Neural crest cell (in vitro differentiated cells): Measurements from ENCODE around the gene NFE2. TPM values are rescaled to one million over a fixed set of nuclear protein-coding genes. Genes with fewer than 3 reads are reported as not detected.
"Not testable (repeated sequence)": the region's sequence is repeated elsewhere in the genome, so short reads cannot be mapped to it uniquely, and the experiment has no call there.

ENCODE experiments used
- DNase-seq: peaks from one replicate; pipeline ENCODE4 v3.0.0; 2021; ENCODE audit warnings: low read depth, mixed read lengths, low spot score
- H3K27ac Mint-ChIP-seq: one replicate; pipeline ENCODE4 v1.8.0; 2021; ENCODE audit warnings: mild to moderate bottlenecking, mixed read lengths; ENCODE audit not compliant: unreplicated experiment
- H3K27me3 Mint-ChIP-seq: 2 replicates; pipeline ENCODE4 v1.8.0; 2021; ENCODE audit warnings: low read depth, mild to moderate bottlenecking, mixed read lengths
- H3K36me3 Mint-ChIP-seq: 2 replicates; pipeline ENCODE4 v1.8.0; 2021; ENCODE audit warnings: low read depth, mild to moderate bottlenecking, mixed read lengths
- H3K4me1 Mint-ChIP-seq: 2 replicates; pipeline ENCODE4 v1.8.0; 2021; ENCODE audit warnings: mixed read lengths
- H3K4me3 Mint-ChIP-seq: one replicate; pipeline ENCODE4 v1.8.0; 2021; ENCODE audit warnings: mild to moderate bottlenecking, mixed read lengths
- H3K9me3 Mint-ChIP-seq: 2 replicates; pipeline ENCODE4 v1.8.0; 2021; ENCODE audit warnings: mixed read lengths
- CTCF ChIP-seq: fragments of 200-600 bp; sonication (generic); conservative IDR thresholded peaks from 2 replicates; pipeline ENCODE4 v1.5.0; 2021; ENCODE audit warnings: antibody characterized with exemption, mild to moderate bottlenecking
- total RNA-seq: library from RNA; stranded (reverse); gene quantifications from 2 replicates; pipeline ENCODE4 v1.2.1, GENCODE V29; 2021

Gene NFE2
- total RNA-seq, 1 donor from 2014 or later = not detected

DNA sequence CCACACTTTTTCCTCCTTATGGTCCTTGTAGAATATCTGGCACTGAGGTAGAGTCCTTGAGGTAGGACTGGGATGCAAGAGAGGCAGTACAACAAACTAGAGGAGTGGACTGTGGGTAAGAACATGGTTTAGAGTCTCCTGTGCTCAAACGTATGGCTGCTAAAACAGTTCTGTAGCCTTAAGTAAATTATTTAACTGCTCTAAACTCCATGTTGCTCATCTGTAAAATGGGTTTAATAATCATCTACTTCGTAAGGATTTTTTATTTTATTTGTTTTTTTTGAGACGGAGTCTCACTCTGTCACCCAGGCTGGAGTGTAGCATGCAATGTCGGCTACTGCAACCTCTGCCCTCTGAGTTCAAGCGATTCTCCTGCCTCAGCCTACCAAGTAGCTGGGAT lies 20.5 kb upstream of the NFE2 start:
- TF ChIP-seq CTCF = no peak
- no peaks in the 10 kb centered on the region for H3K27me3 Mint-ChIP-seq
- H3K36me3 Mint-ChIP-seq = no peaks in the 10 kb centered on the region
- no peak overlapping the region for H3K4me3 Mint-ChIP-seq
- DNase-seq = no peak
- H3K9me3 Mint-ChIP-seq = no peaks in the 10 kb centered on the region
- H3K27ac Mint-ChIP-seq = no peak overlapping the region
- H3K4me1 Mint-ChIP-seq = peaks cover 18% of the 10 kb centered on the region

DNA sequence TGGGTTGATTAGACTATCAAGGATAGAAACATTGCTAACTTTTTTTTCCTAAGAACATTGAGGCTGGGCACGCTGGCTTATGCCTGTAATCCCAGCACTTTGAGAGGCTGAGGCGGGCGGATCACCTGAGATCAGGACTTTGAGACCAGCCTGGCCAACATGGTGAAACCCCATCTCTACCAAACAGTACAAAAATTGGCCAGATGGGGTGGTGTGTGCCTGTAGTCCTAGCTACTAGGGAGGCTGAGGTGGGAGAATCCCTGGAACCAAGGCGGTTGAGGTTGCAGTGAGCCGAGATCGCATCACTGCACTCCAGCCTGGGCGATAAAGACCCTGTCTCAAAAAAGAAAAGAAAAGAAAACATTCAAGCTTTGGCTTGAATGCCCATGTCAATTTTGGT lies 11.5 kb upstream of the NFE2 start:
- not testable (repeated sequence) for H3K36me3 Mint-ChIP-seq, DNase-seq, H3K27me3 Mint-ChIP-seq, H3K4me3 Mint-ChIP-seq, H3K9me3 Mint-ChIP-seq, H3K4me1 Mint-ChIP-seq
- peak overlapping the region; percentile 59 for H3K27ac Mint-ChIP-seq

- peaks cover 2% of the 10 kb centered on the region for H3K27me3 Mint-ChIP-seq
- no peaks in the 10 kb centered on the region for H3K9me3 Mint-ChIP-seq
- H3K27ac Mint-ChIP-seq = no peak overlapping the region
- H3K4me1 Mint-ChIP-seq = no peaks in the 10 kb centered on the region
- no peak for TF ChIP-seq CTCF
- H3K4me3 Mint-ChIP-seq = no peak overlapping the region
- no peaks in the 10 kb centered on the region for H3K36me3 Mint-ChIP-seq
- no peak for DNase-seq
Observed at GRCh38 chr12:54311051-54311450, 10.2 kb upstream of the NFE2 start.

- H3K36me3 Mint-ChIP-seq = no peaks in the 10 kb centered on the region
- peaks cover 26% of the 10 kb centered on the region for H3K27me3 Mint-ChIP-seq
- H3K4me1 Mint-ChIP-seq = no peaks in the 10 kb centered on the region
- no peaks in the 10 kb centered on the region for H3K9me3 Mint-ChIP-seq
- no peak overlapping the region for H3K27ac Mint-ChIP-seq
- H3K4me3 Mint-ChIP-seq = no peak overlapping the region
- no peak for DNase-seq
- TF ChIP-seq CTCF = no peak
Observed at GRCh38 chr12:54306925-54307741, 6.3 kb upstream of the NFE2 start.

DNA sequence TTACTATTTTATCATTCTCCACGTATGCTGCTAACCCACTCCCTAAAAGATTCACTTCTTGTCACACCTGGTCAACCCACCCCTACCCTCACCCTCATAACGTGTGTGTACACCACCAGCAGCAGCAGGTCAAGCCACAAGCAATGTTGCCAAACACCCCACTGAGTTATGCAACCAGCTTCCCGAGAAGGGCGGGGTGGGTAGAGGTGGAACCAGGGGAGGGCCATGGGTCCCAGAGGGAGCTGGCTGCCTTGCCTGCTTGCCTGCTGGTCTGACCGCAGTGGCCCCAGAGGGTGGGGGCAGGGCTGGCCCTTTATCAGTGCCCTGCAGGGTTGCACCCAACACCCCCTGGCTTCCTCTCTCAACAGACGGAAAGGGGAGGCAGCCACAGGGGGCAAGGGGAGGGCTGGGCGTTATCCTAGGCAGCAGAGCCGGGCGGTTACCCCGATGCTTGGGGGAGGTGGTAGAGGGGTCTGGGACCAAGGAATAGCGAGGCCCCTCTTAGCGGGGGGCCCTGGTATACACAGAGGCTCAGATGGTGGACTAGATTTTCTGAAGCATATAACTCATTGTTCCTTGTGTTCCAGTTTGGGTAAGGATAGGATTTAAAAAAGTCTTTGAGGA lies 3.5 kb upstream of the NFE2 start:
- Mint-ChIP-seq H3K4me3 (no peak overlapping the region), H3K9me3 (no peaks in the 10 kb centered on the region), H3K36me3 (no peaks in the 10 kb centered on the region), H3K27me3 (peaks cover 48% of the 10 kb centered on the region), H3K4me1 (peaks cover 15% of the 10 kb centered on the region), H3K27ac (no peak overlapping the region)
- no peak for TF ChIP-seq CTCF
- no peak for DNase-seq

- peaks cover 15% of the 10 kb centered on the region for H3K4me1 Mint-ChIP-seq
- no peaks in the 10 kb centered on the region for H3K36me3 Mint-ChIP-seq
- no peak overlapping the region for H3K27ac Mint-ChIP-seq
- H3K9me3 Mint-ChIP-seq = no peaks in the 10 kb centered on the region
- peaks cover 52% of the 10 kb centered on the region for H3K27me3 Mint-ChIP-seq
- TF ChIP-seq CTCF = no peak
- no peak overlapping the region for H3K4me3 Mint-ChIP-seq
- no peak for DNase-seq
Observed at GRCh38 chr12:54303640-54304039, 2.8 kb upstream of the NFE2 start.
